Measurements from ENCODE around the gene IMMP2L. TPM values are rescaled to one million over a fixed set of nuclear protein-coding genes. Genes with fewer than 3 reads are reported as not detected.

The IMMP2L gene
- polyA plus RNA-seq, 1 donor (not counting 4 experiments of a cell fraction or from before 2014, with no cell fraction given), result 14.1 TPM

- no peak overlapping the region for H2AFZ ChIP-seq (ENCODE audit: control insufficient read depth, low read length)
- dilution Hi-C loops (cut with MboI; ENCODE audit: extremely low pct_ligation_motif_present, low sequenced_read_pairs), result no loop called here
- no peak overlapping the region for H3K27ac ChIP-seq (ENCODE audit: control insufficient read depth, insufficient read depth, low read length)
- H3K79me2 ChIP-seq (ENCODE audit: control insufficient read depth, insufficient read depth, low read length), result no peaks in the 10 kb centered on the region
- no peaks in the 10 kb centered on the region for H4K20me1 ChIP-seq (ENCODE audit: control insufficient read depth, extremely low read depth, insufficient read depth, low read length)
- H3K9me3 ChIP-seq (ENCODE audit: control insufficient read depth, low read depth, low read length), result no peaks in the 10 kb centered on the region
- no peak overlapping the region for H3K4me2 ChIP-seq (ENCODE audit: control insufficient read depth, extremely low read depth, insufficient read depth, low read depth, low read length)
- DNase-seq (ENCODE audit: low read depth, low spot score) (no peak), FAIRE-seq (no peak)
- no peaks in the 10 kb centered on the region for H3K27me3 ChIP-seq (ENCODE audit: control insufficient read depth, extremely low read depth, insufficient read depth, low read length)
- no peak overlapping the region for H3K9ac ChIP-seq (ENCODE audit: control insufficient read depth, extremely low read depth, insufficient read depth, low read length)
- no peaks in the 10 kb centered on the region for H3K36me3 ChIP-seq (ENCODE audit: control insufficient read depth in 2 of 2, extremely low read depth in 1 of 2, insufficient read depth in 2 of 2, low read length in 2 of 2)
- no peaks in the 10 kb centered on the region for H3K9me1 ChIP-seq (ENCODE audit: control insufficient read depth, extremely low read depth, insufficient read depth, low read length)
- H3K4me1 ChIP-seq (ENCODE audit: control insufficient read depth, extremely low read depth, insufficient read depth, low read length), result no peaks in the 10 kb centered on the region
- TF ChIP-seq EZH2 (IDR thresholded peaks at IDR 0.05; ENCODE audit: low read length) (no peak), CTCF (optimal IDR thresholded peaks at IDR 0.05 in 1 of 3, IDR thresholded peaks at IDR 0.05 in 1 of 3, conservative IDR thresholded peaks at IDR 0.05 in 1 of 3; ENCODE audit: extremely low read depth in 1 of 3, insufficient read depth in 2 of 3, low read length in 3 of 3) (no peak)
- no peak overlapping the region for H3K4me3 ChIP-seq (ENCODE audit: control insufficient read depth in 2 of 3, extremely low read depth in 1 of 3, insufficient read depth in 2 of 3, low read depth in 1 of 3, low read length in 3 of 3)
Measured at GRCh38 chr7:110620110-110620735, 942.1 kb downstream of the IMMP2L start.

Small RNAs within 50 kb of the gene (small RNA-seq; reads per million reads assigned to genes)
- gene AC003989.2 (ENCODE audit: insufficient read length in 3 of 3, low read depth in 3 of 3, low replicate concordance in 1 of 3), result 0 reads per million in 3 experiments

All from keratinocyte (primary cell).